Tibial artery (tissue), 4 donors: ENCODE results near the gene NMT1.

Experiments
- DNase-seq, 2 donors: peaks; one replicate each; pipeline ENCODE4 v3.0.0-alpha.2; 2019
- H3K27ac ChIP-seq, 2 donors: fragments of 200-600 bp; sonication (generic) in 1 of 2; 1 replicate in 1 of 2; 2 replicates in 1 of 2; pipeline ENCODE4 v1.5.1; 2018 to 2019; ENCODE audit warnings: mild to moderate bottlenecking in 1 of 2
- H3K27me3 ChIP-seq, 2 donors: fragments of 200-600 bp; sonication (generic) in 1 of 2; one replicate each; pipeline versions ENCODE4 v1.5.1 to v1.6.0; 2016 to 2019
- H3K36me3 ChIP-seq, 3 donors: fragments of 200-600 bp; sonication (generic) in 2 of 3; one replicate each; pipeline ENCODE4 v1.5.1; 2016 to 2019; ENCODE audit warnings: mild to moderate bottlenecking in 2 of 3
- H3K4me1 ChIP-seq, 4 donors: fragments of 200-600 bp; sonication (generic) in 2 of 4; 1 replicate in 3 of 4; 2 replicates in 1 of 4; pipeline ENCODE4 v1.5.1; 2016 to 2019
- H3K4me3 ChIP-seq, 2 donors: fragments of 200-600 bp; sonication (generic) in 1 of 2; 1 replicate in 1 of 2; 2 replicates in 1 of 2; pipeline ENCODE4 v1.5.1; 2018 to 2019; ENCODE audit warnings: mild to moderate bottlenecking in 2 of 2
- H3K9me3 ChIP-seq, 3 donors: fragments of 200-600 bp; sonication (generic) in 1 of 3; one replicate each; pipeline ENCODE4 v1.5.1; 2016 to 2019
- intact Hi-C: fragments of 100-400 bp; cut with DNase I; formaldehyde crosslinking; loops from one replicate; pipeline ENCODE4 v1.15.0; 2023; ENCODE audit warnings: low total_unique reads
- TF ChIP-seq, protein P1 (sequence below), 2 experiments: fragments of 200-600 bp in 1 of 2; fragments of 450-650 bp in 1 of 2; IDR thresholded peaks; one replicate each; pipeline ENCODE4 v1.5.1; 2017 to 2019; ENCODE audit warnings: antibody characterized with exemption in 2 of 2, mild to moderate bottlenecking in 1 of 2, moderate library complexity in 1 of 2

NMT1 gene

GRCh38 chr17:45073414-45074070 lies 12.4 kb downstream of the NMT1 start:
- Histone ChIP-seq H3K27me3 (no peaks in the 10 kb centered on the region), H3K9me3 (no peaks in the 10 kb centered on the region), H3K27ac (peak overlapping the region in 1 of 2 donors; percentile 6), H3K4me1 (peaks cover 0 to 41% (median 17%) of the 10 kb centered on the region in 4 donors), H3K4me3 (no peak overlapping the region), H3K36me3 (peaks cover 4 to 50% (median 13%) of the 10 kb centered on the region in 3 donors)
- DNase-seq = peak in 1 of 2 donors; percentile 66
- intact Hi-C loops = no loop called here
- TF ChIP-seq, protein P1, sequence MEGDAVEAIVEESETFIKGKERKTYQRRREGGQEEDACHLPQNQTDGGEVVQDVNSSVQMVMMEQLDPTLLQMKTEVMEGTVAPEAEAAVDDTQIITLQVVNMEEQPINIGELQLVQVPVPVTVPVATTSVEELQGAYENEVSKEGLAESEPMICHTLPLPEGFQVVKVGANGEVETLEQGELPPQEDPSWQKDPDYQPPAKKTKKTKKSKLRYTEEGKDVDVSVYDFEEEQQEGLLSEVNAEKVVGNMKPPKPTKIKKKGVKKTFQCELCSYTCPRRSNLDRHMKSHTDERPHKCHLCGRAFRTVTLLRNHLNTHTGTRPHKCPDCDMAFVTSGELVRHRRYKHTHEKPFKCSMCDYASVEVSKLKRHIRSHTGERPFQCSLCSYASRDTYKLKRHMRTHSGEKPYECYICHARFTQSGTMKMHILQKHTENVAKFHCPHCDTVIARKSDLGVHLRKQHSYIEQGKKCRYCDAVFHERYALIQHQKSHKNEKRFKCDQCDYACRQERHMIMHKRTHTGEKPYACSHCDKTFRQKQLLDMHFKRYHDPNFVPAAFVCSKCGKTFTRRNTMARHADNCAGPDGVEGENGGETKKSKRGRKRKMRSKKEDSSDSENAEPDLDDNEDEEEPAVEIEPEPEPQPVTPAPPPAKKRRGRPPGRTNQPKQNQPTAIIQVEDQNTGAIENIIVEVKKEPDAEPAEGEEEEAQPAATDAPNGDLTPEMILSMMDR (IDR thresholded peaks at IDR 0.05) = no peak

- Histone ChIP-seq H3K9me3 (no peaks in the 10 kb centered on the region), H3K27ac (peak overlapping the region in 1 of 2 donors; percentile 61), H3K36me3 (peaks cover 18 to 62% (median 28%) of the 10 kb centered on the region in 3 donors), H3K27me3 (no peaks in the 10 kb centered on the region), H3K4me3 (no peak overlapping the region), H3K4me1 (peaks cover 0 to 45% (median 16%) of the 10 kb centered on the region in 4 donors)
- no peak for DNase-seq
- intact Hi-C loops = no loop called here
- TF ChIP-seq, protein P1 (IDR thresholded peaks at IDR 0.05) = no peak
These were observed 16.5 kb downstream of the NMT1 start for GRCh38 chr17:45077643-45078042.

DNA sequence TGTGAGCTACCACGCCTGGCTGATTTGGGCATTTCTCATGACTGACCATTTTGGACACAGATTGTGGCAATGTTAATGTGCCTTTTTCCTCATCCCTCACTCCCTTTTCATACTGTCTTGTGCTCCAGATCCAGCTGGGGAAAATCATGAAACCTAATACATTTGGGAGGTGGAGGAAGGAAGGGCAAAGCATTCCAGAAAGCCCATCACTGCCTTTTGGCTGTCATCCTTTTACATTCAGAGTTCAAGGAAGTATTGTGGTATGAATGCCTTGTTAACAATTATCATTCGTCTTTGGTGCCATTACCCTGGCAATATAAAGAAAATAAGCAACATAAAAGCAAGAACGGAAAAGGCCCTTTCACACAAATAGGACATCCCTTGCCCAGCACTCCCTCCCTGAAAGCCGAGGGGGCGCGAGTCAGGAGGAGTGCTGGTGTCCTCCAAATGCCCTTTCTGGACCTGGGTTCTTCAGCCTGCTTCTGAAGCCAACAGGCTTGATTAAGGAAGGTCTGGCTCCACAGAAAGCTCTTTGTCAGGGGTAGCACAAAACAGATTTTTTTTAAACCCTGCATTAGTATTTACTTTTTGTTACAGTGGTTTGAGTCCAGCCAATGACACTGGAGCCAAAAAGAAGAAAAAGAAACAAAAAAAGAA lies 20.1 kb downstream of the NMT1 start:
- H3K4me3 ChIP-seq = no peak overlapping the region
- H3K27me3 ChIP-seq = no peaks in the 10 kb centered on the region
- no peaks in the 10 kb centered on the region for H3K9me3 ChIP-seq
- TF ChIP-seq, protein P1 (IDR thresholded peaks at IDR 0.05) = no peak
- intact Hi-C loops = no loop called here
- DNase-seq = no peak
- peaks cover 0 to 26% (median 10%) of the 10 kb centered on the region in 4 donors for H3K4me1 ChIP-seq
- H3K36me3 ChIP-seq = peaks cover 46 to 71% (median 56%) of the 10 kb centered on the region in 3 donors
- no peak overlapping the region for H3K27ac ChIP-seq

- TF ChIP-seq, protein P1 (IDR thresholded peaks at IDR 0.05) = no peak
- Histone ChIP-seq H3K9me3 (no peaks in the 10 kb centered on the region), H3K4me3 (no peak overlapping the region), H3K4me1 (peaks cover 4 to 55% (median 38%) of the 10 kb centered on the region in 4 donors), H3K27me3 (no peaks in the 10 kb centered on the region), H3K27ac (peak overlapping the region; percentile 84 to 87), H3K36me3 (peaks cover 73 to 90% (median 82%) of the 10 kb centered on the region in 3 donors)
- intact Hi-C loops = no loop called here
- no peak for DNase-seq
These were observed 25.3 kb downstream of the NMT1 start for GRCh38 chr17:45086391-45086790.

DNA sequence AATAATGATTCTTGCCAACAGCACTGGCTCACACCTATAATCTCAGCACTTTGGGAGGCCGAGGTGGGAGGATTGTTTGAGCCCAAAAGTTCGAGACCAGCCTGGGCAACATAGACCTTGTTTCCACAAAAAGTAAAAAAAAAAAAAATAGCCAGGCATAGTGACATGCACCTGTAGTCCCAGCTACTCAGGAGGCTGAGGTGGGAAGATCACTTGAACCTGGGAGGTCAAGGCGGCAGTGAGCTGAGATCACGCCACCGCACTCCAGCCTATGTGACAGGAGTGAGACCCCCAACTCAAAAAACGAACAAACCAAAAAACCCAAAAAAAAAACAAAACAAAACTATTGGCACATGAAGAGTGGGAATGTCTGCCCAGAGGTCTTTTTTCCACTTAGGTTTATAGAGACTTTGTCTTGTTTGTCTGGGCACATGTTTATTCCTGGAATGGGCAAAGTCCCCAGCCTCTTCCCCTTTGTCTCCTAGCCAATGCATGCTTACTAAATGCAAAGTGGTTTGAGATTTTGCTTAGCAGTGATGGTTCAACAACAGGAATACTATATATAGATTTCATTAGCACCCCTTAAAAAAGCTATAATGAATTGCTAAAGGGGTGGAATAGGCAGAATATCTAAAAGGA lies 25.9 kb downstream of the NMT1 start:
- TF ChIP-seq, protein P1 (IDR thresholded peaks at IDR 0.05) = no peak
- Histone ChIP-seq H3K36me3 (peaks cover 67 to 85% (median 82%) of the 10 kb centered on the region in 3 donors), H3K4me1 (peaks cover 4 to 59% (median 44%) of the 10 kb centered on the region in 4 donors), H3K4me3 (no peak overlapping the region), H3K9me3 (no peaks in the 10 kb centered on the region), H3K27me3 (no peaks in the 10 kb centered on the region), H3K27ac (peak overlapping the region; percentile 84 to 87)
- intact Hi-C loops = no loop called here
- DNase-seq = no peak
